GM18519 (cell line): ENCODE measurements around the gene IFI27L2.
A peak's percentile ranks its signal among the peaks of the same experiment; 100 is the strongest.
"Not testable (repeated sequence)": the region's sequence is repeated elsewhere in the genome, so short reads cannot be mapped to it uniquely, and the experiment has no call there.

Source experiments
- ATAC-seq: cut with Tn5 transposase; IDR thresholded peaks from one replicate; pipeline ENCODE4 v1.9.1; 2021; ENCODE audit warnings: mild to moderate bottlenecking, moderate library complexity; ENCODE audit not compliant: unreplicated experiment, low FRiP score

IFI27L2 gene, protein sequence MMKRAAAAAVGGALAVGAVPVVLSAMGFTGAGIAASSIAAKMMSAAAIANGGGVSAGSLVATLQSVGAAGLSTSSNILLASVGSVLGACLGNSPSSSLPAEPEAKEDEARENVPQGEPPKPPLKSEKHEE

DNA sequence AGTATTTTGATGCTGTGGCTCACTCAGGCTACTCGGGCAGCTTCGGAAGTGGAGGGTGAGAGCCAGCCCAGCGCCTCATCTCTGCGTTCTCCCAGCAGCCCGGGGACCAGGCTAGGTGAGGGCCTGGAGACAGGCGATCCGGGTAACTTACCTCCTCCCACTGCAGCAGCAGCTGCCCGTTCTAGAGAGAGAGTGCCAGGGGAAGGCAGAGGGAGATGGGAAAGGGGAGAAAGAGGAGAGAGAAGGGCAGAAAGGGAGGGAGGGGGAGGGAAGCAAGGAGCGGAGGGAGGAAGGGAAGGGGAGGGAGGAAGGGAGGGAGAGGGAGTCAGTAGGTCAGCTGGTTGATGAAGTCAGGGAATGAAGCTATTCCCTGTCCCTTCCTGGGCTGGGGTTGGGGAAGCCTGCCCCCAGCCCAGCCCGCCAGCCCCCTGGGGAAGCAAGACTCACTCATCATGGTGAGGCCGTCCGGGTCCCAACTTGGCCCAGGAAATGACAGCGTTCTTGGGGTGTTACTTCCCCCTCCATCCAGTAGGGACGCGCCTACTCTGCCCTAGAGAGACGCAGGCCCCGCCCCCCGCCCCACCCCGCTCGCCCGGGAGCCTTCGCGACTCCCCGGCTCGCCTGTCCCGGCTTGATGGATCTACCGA, at the start of gene IFI27L2:
Gene IFI27L2 (minus strand): TSS at position 494 of the 647 bp plus-strand sequence. CDS start 40 bp downstream, at position 454.
- ATAC-seq = peak; percentile 74

- ATAC-seq = no peak
Observed at GRCh38 chr14:94177806-94178205, 48.4 kb upstream of the IFI27L2 start.

- no peak for ATAC-seq
Observed at GRCh38 chr14:94176808-94177207, 47.4 kb upstream of the IFI27L2 start.

GRCh38 chr14:94175747-94176146, 46.3 kb upstream of the IFI27L2 start:
- ATAC-seq = no peak

GRCh38 chr14:94175011-94175745, 45.8 kb upstream of the IFI27L2 start:
- ATAC-seq = no peak

GRCh38 chr14:94174604-94175010, 45.2 kb upstream of the IFI27L2 start:
- no peak for ATAC-seq

DNA sequence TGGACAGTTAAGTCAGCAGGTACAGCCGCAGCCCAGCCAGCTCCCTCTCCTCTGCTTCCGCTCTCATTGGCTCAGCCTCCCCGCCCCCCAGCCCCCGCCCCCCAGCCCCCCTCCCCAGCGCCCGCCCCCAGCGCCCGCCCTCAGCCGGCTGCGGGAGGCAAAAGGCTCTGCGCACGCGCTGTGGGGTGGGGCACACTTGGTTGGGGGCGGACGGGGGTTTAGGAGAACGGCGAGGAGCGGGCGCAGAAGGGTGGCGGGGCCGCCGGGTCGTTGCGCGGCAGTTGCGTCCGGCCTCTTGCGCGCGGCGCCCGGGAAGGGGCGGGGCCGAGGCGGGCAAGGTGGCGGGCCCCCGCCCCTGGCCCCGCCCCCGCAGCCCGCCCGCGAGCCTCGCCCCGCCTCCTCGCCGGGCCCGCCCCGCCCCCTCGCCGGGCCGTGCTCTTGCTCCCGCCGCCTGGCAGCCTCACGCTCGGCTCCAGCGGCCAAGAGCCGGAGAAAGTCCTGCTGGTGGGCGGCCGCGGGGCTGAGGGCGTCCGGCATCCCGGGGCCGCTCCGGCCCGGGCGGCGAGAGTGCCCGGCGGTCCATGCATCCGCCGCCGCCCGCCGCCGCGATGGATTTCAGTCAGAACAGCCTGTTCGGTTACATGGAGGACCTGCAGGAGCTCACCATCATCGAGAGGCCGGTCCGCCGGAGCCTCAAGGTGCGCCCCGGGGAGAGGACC, 44.6 kb upstream of the IFI27L2 start, which contains the start of gene PPP4R4:
Gene PPP4R4 (plus strand): TSS at position 438 of the 719 bp plus-strand sequence. CDS start 144 bp downstream, at position 582.
- peak; percentile 69 for ATAC-seq

- ATAC-seq = no peak
Observed at GRCh38 chr14:94173471-94173884, 44.1 kb upstream of the IFI27L2 start.

GRCh38 chr14:94172545-94172944, 43.1 kb upstream of the IFI27L2 start:
- no peak for ATAC-seq

GRCh38 chr14:94171208-94171607, 41.8 kb upstream of the IFI27L2 start:
- ATAC-seq = no peak

GRCh38 chr14:94170136-94170535, 40.7 kb upstream of the IFI27L2 start:
- no peak for ATAC-seq

DNA sequence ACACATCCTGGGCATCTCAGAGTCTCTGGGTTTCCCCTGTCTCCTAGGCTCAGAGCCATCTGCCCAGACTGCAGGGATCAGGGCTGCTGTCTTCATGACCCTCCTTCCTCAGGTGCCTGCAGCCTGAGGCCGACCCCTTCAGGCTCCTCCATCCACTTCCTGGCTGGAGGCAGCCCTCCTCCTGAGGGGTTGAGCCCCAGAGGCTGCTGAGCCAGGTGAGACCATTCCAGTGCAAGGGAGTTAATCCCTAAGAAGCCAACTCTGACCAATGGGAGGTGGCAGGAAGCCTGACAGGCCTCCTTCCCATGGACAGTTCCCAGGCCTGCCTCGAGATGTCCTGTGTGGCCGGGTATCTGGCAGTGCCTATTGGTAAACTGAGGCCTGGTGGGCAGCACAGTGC, 36.3 kb upstream of the IFI27L2 start:
- no peak for ATAC-seq

GRCh38 chr14:94164685-94165431, 35.5 kb upstream of the IFI27L2 start:
- no peak for ATAC-seq

- no peak for ATAC-seq
Observed at GRCh38 chr14:94163796-94164195, 34.4 kb upstream of the IFI27L2 start.

GRCh38 chr14:94162466-94162865, 33.1 kb upstream of the IFI27L2 start:
- ATAC-seq = no peak

DNA sequence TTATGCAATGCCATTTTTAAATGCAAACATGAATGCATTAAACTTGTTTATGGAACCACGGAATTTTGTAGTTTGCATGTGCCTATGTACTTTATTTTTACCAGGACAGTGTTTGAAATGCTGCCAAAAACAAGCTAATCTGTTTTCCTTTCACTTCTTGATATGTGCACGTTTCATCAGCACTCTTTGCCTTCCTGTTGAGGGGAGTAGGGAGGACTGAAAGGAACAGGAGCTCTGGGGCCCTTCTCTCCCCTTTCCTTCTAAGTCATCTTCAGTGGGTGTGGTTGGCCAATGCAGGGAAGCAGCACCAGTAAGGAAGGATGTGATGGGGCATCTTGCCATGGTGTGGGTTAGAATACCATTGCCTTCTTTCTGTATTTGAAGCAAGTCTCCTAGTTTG, 32.6 kb upstream of the IFI27L2 start:
- ATAC-seq = no peak

- no peak for ATAC-seq
Observed at GRCh38 chr14:94161058-94161457, 31.7 kb upstream of the IFI27L2 start.

DNA sequence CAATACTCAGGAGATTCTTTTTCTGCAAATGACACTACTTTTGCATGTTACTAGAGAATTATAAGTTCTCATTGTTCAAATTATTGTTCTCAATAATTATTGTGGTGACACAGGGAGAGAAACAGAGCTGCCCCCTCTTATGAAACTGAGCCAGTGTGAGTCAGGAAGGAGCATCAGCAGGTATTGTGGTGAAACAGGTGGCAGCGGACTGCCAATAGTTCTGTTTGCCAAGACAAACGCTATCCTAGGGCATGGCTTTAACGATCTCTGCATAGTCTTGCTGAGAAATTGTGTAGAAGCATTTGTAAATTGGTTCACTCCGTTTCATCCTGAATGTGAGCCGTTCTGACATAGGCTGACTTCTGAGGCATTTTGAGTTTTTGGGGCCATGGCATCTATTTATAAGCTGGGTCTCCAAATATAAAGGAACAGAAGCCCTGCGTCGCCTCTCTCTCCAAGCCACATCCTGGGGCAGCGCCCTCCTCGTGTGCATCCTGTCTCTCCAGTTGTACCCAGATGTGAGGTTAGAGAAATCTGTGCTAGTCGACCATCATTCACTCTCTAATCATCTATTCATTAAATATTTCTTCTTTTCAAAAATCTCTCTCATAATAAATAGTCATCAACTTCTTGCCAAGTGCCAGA, 29.0 kb upstream of the IFI27L2 start:
- ATAC-seq = no peak

- no peak for ATAC-seq
Observed at GRCh38 chr14:94157197-94157596, 27.8 kb upstream of the IFI27L2 start.

- not testable (repeated sequence) for ATAC-seq
Observed at GRCh38 chr14:94156143-94156542, 26.7 kb upstream of the IFI27L2 start.
